Activated CD4-positive, alpha-beta T cell treated with anti-CD3 and anti-CD28 coated beads for 1 hour (primary cell): ENCODE data around the gene ZNF282.
"Not testable (repeated sequence)": the region's sequence is repeated elsewhere in the genome, so short reads cannot be mapped to it uniquely, and the experiment has no call there.

Source experiments
- DNase-seq: peaks from one replicate; pipeline ENCODE4 v3.0.0-alpha.2; 2020

The ZNF282 gene

DNA sequence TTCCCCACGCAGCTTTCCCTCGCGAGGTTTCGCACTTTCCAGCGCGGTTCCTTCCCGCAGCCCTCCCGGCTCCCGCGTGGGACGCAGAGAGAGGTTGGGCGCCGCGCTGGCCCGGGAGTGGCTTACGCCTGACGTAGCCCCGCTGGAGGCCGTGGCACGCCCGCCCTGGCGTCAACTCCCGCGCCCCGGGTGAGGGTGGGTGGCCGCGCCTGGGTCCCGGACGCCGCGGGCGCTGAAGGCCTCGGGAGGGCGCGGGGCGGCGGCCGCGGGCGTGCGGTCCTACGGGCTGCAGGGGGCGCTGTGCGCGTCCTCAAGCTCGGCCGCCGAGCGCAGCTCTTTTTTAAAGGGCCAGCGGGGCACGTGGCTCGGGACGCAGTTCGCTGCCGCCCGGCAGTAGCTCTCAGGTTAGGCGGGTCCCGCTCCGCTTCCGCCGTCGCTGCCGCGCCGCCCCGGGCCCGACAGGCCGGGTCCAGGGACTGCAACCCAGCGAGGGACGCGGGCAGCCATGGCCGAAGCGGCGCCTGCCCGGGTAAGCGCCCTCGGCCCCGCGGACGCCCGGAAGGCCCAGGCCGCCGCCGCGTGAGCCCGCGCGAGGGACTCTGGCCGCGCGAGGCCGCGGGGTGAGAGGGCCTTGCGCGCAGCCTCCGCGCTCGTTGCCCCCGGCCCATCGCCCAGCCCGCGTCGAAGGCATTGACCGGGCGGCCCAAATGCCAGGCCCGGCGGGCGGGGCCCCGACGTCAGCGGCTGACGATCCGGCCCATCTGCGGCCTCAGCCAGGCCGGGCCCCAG lies 66.7 kb downstream of the ZNF282 start, which contains the start of gene ZNF783:
Gene ZNF783 (plus strand): TSS at position 368 of the 789 bp plus-strand sequence. CDS start 138 bp downstream, at position 506.
- DNase-seq, result peak; percentile 79

DNA sequence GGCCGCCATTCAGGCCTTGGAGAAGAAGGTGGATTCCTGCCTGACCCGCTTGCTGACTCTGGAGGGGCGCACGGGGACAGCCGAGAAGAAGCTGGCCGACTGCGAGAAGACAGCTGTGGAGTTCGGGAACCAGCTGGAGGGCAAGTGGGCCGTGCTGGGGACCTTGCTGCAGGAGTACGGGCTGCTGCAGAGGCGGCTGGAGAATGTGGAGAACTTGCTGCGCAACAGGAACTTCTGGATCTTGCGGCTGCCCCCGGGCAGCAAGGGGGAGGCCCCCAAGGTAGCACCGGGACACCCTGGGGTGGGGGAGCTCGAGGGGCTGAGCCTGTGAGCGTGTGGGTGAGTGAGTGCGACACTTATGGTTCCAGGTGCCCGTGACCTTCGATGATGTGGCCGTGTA lies 71.1 kb downstream of the ZNF282 start:
- no peak for DNase-seq

DNA sequence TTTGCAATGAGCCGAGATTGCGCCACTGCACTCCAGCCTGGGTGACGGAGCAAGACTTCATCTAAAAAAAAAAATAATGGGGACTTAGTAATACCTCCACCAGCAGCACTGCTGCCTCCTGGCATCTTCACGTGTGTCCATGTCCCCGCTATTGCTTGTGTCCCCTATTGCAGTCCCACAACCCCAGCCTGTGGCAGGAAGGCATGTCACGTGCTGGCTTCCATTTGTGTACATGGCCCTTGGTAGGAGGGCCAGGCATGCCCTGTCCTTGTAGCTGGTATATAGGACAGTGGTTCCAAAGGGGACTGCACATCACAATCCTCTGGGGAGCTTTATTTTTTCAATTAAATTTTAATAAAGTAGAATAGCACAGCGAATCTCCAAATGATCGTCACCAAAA lies 72.4 kb downstream of the ZNF282 start:
- no peak for DNase-seq

DNA sequence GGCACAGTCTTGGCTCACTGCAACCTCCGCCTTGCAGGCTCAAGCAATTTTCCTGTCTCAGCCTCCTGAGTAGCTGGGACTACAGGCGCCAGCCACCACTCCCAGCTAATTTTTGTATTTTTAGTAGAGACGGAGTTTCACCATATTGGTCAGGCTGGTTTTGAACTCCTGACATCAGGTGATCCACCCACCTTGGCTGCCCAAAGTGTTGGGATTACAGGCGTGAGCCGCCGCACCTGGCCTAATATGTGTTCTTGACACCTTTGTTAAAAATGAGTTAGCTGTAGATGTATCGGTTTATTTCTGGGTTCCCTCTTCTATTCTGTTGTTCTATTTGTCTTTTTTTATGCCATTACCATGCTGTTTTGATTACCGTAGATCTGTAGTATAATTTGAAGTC lies 79.1 kb downstream of the ZNF282 start:
- not testable (repeated sequence) for DNase-seq
